Neural progenitor cell (in vitro differentiated cells): ENCODE measurements around the gene TMPO.

Experiments used
- CTCF ChIP-seq: fragments of 200-600 bp; sonication (generic); IDR thresholded peaks from 2 replicates; pipeline ENCODE4 v1.5.1; 2017; ENCODE audit warnings: antibody characterized with exemption, mild to moderate bottlenecking
- EZH2 ChIP-seq: fragments of 200-600 bp; sonication (generic); IDR thresholded peaks from 2 replicates; pipeline ENCODE4 v1.6.1; 2017; ENCODE audit warnings: antibody characterized with exemption, mild to moderate bottlenecking, moderate library complexity
- EZH2phosphoT487 ChIP-seq: fragments of 200-600 bp; sonication (generic); IDR thresholded peaks from 2 replicates; pipeline ENCODE4 v1.6.1; 2017; ENCODE audit warnings: antibody characterized with exemption

DNA sequence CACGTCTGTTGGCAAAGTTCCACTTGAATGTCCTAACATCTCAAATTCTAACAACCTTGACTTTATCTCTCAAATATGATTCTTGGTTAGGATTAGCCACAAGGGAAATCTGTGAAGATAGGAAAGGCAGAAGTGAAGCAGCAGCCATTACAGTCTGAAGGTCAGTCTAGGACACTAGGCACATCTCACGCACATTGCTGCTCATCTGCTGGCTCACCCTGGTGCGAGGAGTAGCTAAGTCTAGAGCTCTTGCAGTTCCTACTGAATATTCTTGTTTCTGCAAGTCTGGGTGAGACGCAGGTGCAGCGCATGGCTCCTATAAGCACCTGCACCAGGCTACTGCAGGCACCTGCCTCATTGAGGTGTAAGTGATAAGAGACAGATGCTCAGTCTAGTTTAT is 71.7 kb downstream of the TMPO start:
- TF ChIP-seq EZH2: no peak
- no peak for TF ChIP-seq CTCF
- TF ChIP-seq EZH2phosphoT487: no peak
